ENCODE results near the gene MTARC1.

MTARC1 gene

GRCh38 chr1:220810179-220810653 lies 23.5 kb downstream of the MTARC1 start:
- H3K27me3 ChIP-seq (ENCODE audit: insufficient read depth, low read depth, severe bottlenecking): no peaks in the 10 kb centered on the region
- H3K9me3 ChIP-seq (ENCODE audit: severe bottlenecking): no peaks in the 10 kb centered on the region
- peak; percentile 83 for DNase-seq
- TF ChIP-seq CTCF (IDR thresholded peaks at IDR 0.05; ENCODE audit: low read depth, low read length): peak; percentile 92
- peaks cover 54% of the 10 kb centered on the region for H3K36me3 ChIP-seq
- no peak overlapping the region for H3K4me3 ChIP-seq (ENCODE audit: low read depth, low read length)
- no peak overlapping the region for H3K27ac ChIP-seq

- TF ChIP-seq CTCF (IDR thresholded peaks at IDR 0.05; ENCODE audit: low read depth, low read length): no peak
- Histone ChIP-seq H3K4me3 (ENCODE audit: low read depth, low read length) (no peak overlapping the region), H3K27ac (no peak overlapping the region), H3K36me3 (peaks cover 51% of the 10 kb centered on the region), H3K27me3 (ENCODE audit: insufficient read depth, low read depth, severe bottlenecking) (no peaks in the 10 kb centered on the region), H3K9me3 (ENCODE audit: severe bottlenecking) (no peaks in the 10 kb centered on the region)
- no peak for DNase-seq
Measured at GRCh38 chr1:220810963-220811362, 24.2 kb downstream of the MTARC1 start.

GRCh38 chr1:220811695-220812094 lies 25.0 kb downstream of the MTARC1 start:
- DNase-seq: no peak
- Histone ChIP-seq H3K4me3 (ENCODE audit: low read depth, low read length) (no peak overlapping the region), H3K27me3 (ENCODE audit: insufficient read depth, low read depth, severe bottlenecking) (no peaks in the 10 kb centered on the region), H3K27ac (no peak overlapping the region), H3K9me3 (ENCODE audit: severe bottlenecking) (no peaks in the 10 kb centered on the region), H3K36me3 (peaks cover 51% of the 10 kb centered on the region)
- TF ChIP-seq CTCF (IDR thresholded peaks at IDR 0.05; ENCODE audit: low read depth, low read length): no peak

GRCh38 chr1:220812308-220812707 lies 25.6 kb downstream of the MTARC1 start:
- TF ChIP-seq CTCF (IDR thresholded peaks at IDR 0.05; ENCODE audit: low read depth, low read length): no peak
- H3K4me3 ChIP-seq (ENCODE audit: low read depth, low read length): no peak overlapping the region
- no peaks in the 10 kb centered on the region for H3K27me3 ChIP-seq (ENCODE audit: insufficient read depth, low read depth, severe bottlenecking)
- H3K36me3 ChIP-seq: peaks cover 51% of the 10 kb centered on the region
- no peak overlapping the region for H3K27ac ChIP-seq
- no peaks in the 10 kb centered on the region for H3K9me3 ChIP-seq (ENCODE audit: severe bottlenecking)
- DNase-seq: no peak

GRCh38 chr1:220813013-220813412 lies 26.3 kb downstream of the MTARC1 start:
- no peak overlapping the region for H3K4me3 ChIP-seq (ENCODE audit: low read depth, low read length)
- no peaks in the 10 kb centered on the region for H3K27me3 ChIP-seq (ENCODE audit: insufficient read depth, low read depth, severe bottlenecking)
- H3K9me3 ChIP-seq (ENCODE audit: severe bottlenecking): no peaks in the 10 kb centered on the region
- H3K36me3 ChIP-seq: peaks cover 51% of the 10 kb centered on the region
- peak; percentile 40 for TF ChIP-seq CTCF (IDR thresholded peaks at IDR 0.05; ENCODE audit: low read depth, low read length)
- H3K27ac ChIP-seq: no peak overlapping the region
- no peak for DNase-seq

- H3K27me3 ChIP-seq (ENCODE audit: insufficient read depth, low read depth, severe bottlenecking): no peaks in the 10 kb centered on the region
- TF ChIP-seq CTCF (IDR thresholded peaks at IDR 0.05; ENCODE audit: low read depth, low read length): no peak
Measured at GRCh38 chr1:220815409-220815808, 28.7 kb downstream of the MTARC1 start.

More at GRCh38 chr1:220815409-220815808, 28.7 kb downstream of the MTARC1 start:
- H3K36me3 ChIP-seq: peaks cover 39% of the 10 kb centered on the region
- no peak for DNase-seq
- H3K4me3 ChIP-seq (ENCODE audit: low read depth, low read length): no peak overlapping the region
- peaks cover 2% of the 10 kb centered on the region for H3K9me3 ChIP-seq (ENCODE audit: severe bottlenecking)
- H3K27ac ChIP-seq: no peak overlapping the region

Measured in WERI-Rb-1 (cell line).